Measurements from ENCODE around the gene CTXND1. TPM values are rescaled to one million over a fixed set of nuclear protein-coding genes. Genes with fewer than 3 reads are reported as not detected.
A peak's percentile ranks its signal among the peaks of the same experiment; 100 is the strongest.

CTXND1 gene
- total and polyA plus RNA-seq, 2 of the 13 experiments (the other 11 are each of a cell fraction or from before 2014, with no cell fraction given) = 1.2 to 2.1 TPM

- TF ChIP-seq UBTF (CRISPR knock-in tag; IDR thresholded peaks at IDR 0.05) (no peak), YEATS2 (CRISPR knock-in tag; IDR thresholded peaks at IDR 0.05; ENCODE audit: borderline replicate concordance) (no peak), HINFP (CRISPR knock-in tag; IDR thresholded peaks at IDR 0.05; ENCODE audit: low read depth) (no peak), TBP (CRISPR knock-in tag; IDR thresholded peaks at IDR 0.05) (no peak)
Observed at GRCh38 chr15:80242802-80243201, 9.2 kb downstream of the CTXND1 start (continued).

GRCh38 chr15:80242132-80242769, 9.8 kb downstream of the CTXND1 start:
- in situ Hi-C loops (cut with HindIII; ENCODE audit: extremely low pct_ligation_motif_present, low pct_unique_long_range_greater_than_20kb) = no loop called here
- Histone ChIP-seq H4K20me1 (ENCODE audit: insufficient read depth, low read length) (no peaks in the 10 kb centered on the region), H3K36me3 (replicated peaks in 1 of 2; ENCODE audit: control insufficient read depth in 1 of 2, insufficient read depth in 2 of 2, low read length in 2 of 2) (no peaks in the 10 kb centered on the region), H3K27me3 (ENCODE audit: control insufficient read depth in 1 of 2, insufficient read depth in 2 of 2, low read length in 2 of 2) (no peaks in the 10 kb centered on the region), H3K4me1 (ENCODE audit: insufficient read depth, low read length) (peaks cover 44% of the 10 kb centered on the region), H3K4me3 (replicated peaks in 1 of 3; ENCODE audit: insufficient read depth in 1 of 3, low read depth in 2 of 3, low read length in 3 of 3) (peak overlapping the region in 1 of 3 experiments; percentile 21; a peak in 1 of 6 replicates), H3K27ac (ENCODE audit: extremely low read length, insufficient read depth, low read length) (no peak overlapping the region), H2AFZ (ENCODE audit: low read length) (no peak overlapping the region), H3K79me2 (ENCODE audit: insufficient read depth, low read length) (no peaks in the 10 kb centered on the region), H3K9ac (ENCODE audit: insufficient read depth, low read depth, low read length) (no peak overlapping the region), H3K4me2 (ENCODE audit: low read depth, low read length) (peak overlapping the region; percentile 64), H3K9me3 (ENCODE audit: low read length) (no peaks in the 10 kb centered on the region)
- 4% methylated on average over 5 of the region's 11 CpGs for WGBS (ENCODE audit: low lambda C conversion rate)
- intact Hi-C loops (cut with micrococcal nuclease; ENCODE audit: unreplicated experiment) = loop anchor here (1.0 kb wide), 1 partner anchor 67 kb away; no protein-coding TSS in a partner anchor
- CTCF ChIA-PET (ENCODE audit: low intra/inter-chr PET ratio, low total read pairs) = interaction anchor here (1.3 to 1.8 kb wide), 2 partner anchors 65 to 68 kb away, joined by 4 to 10 read pairs; no protein-coding TSS in a partner anchor
- DNase-seq (ENCODE audit: low spot score) (peak; percentile 50), ATAC-seq (peak; percentile 81), FAIRE-seq (no peak)
- BruUV-seq (replicated peaks) = no TSS peak
- POLR2A ChIA-PET = no interaction called here
- TF ChIP-seq FOXA3 (CRISPR knock-in tag; IDR thresholded peaks at IDR 0.05) (0 out of 2 replicates have a peak, but pooled peaks have one; percentile 11), BATF2 (CRISPR knock-in tag; IDR thresholded peaks at IDR 0.05) (no peak), PAWR (CRISPR knock-in tag; IDR thresholded peaks at IDR 0.05; ENCODE audit: borderline replicate concordance) (no peak), RBAK (CRISPR knock-in tag; IDR thresholded peaks at IDR 0.05) (no peak), ZNF800 (CRISPR knock-in tag; IDR thresholded peaks at IDR 0.05) (no peak), CTCF (CRISPR knock-in tag; IDR thresholded peaks at IDR 0.05) (peak; percentile 78), KDM2A (CRISPR knock-in tag; IDR thresholded peaks at IDR 0.05; ENCODE audit: borderline replicate concordance, low read depth) (peak; percentile 36; the same call in 1 of the 2 replicates), THAP8 (CRISPR knock-in tag; IDR thresholded peaks at IDR 0.05; ENCODE audit: borderline replicate concordance) (no peak)

Measured in HepG2 (cell line).